Upper lobe of left lung (tissue), 4 donors: ENCODE measurements around the gene SCUBE1.

Experiments
- CTCF ChIP-seq, 6 experiments: fragments of 450-650 bp in 4 of 6; fragments of 200-600 bp in 2 of 6; sonication (generic) in 2 of 6; IDR thresholded peaks; one replicate each; pipeline ENCODE4 v1.5.1; 2016 to 2019; ENCODE audit warnings: antibody characterized with exemption in 6 of 6
- POLR2A ChIP-seq, 4 donors: fragments of 450-650 bp; IDR thresholded peaks; one replicate each; pipeline ENCODE4 v1.5.1; 2016 to 2017; ENCODE audit warnings: antibody characterized with exemption in 4 of 4, mild to moderate bottlenecking in 2 of 4
- POLR2AphosphoS5 ChIP-seq, 2 donors: sonication (generic); formaldehyde crosslinking; IDR thresholded peaks; one replicate each; pipeline ENCODE4 v1.5.1; 2017; ENCODE audit warnings: antibody characterized with exemption in 2 of 2

GRCh38 chr22:43173566-43173965 lies 169.6 kb downstream of the SCUBE1 start:
- TF ChIP-seq CTCF (IDR thresholded peaks at IDR 0.05) (no peak), POLR2AphosphoS5 (IDR thresholded peaks at IDR 0.05) (no peak), POLR2A (IDR thresholded peaks at IDR 0.05) (no peak)
